ENCODE measurements around the gene FLNA. TPM values are rescaled to one million over a fixed set of nuclear protein-coding genes. Genes with fewer than 3 reads are reported as not detected.

Gene FLNA
- total RNA-seq, 1 donor from 2014 or later: 2,809 TPM

DNA sequence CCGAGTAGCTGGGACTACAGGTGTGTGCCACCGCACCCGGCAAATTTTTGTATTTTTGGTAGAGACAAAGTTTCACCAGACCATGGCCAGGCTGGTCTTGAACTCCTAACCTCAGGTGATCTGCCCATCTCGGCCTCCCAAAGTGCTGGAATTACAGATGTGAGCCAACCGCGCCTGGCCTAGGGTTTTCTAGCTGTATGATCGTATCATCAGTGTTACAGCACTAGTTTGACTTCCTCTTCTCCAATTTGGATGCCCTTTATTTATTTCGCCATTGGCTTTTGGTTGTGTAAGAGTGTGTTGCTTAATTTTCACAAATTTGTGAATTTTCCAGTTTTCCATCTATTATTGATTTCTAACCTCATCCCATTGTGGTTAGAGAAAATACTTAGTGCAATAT lies 73.6 kb downstream of the FLNA start:
- Histone ChIP-seq H3K4me2 (ENCODE audit: low read length) (no peak overlapping the region), H3K27me3 (ENCODE audit: insufficient read depth, low read length) (no peaks in the 10 kb centered on the region), H3K27ac (ENCODE audit: low read depth, low read length) (no peak overlapping the region), H3K36me3 (ENCODE audit: insufficient read depth, low read length) (no peaks in the 10 kb centered on the region), H3K9ac (ENCODE audit: low read length) (no peak overlapping the region), H4K20me1 (ENCODE audit: insufficient read depth, low read length) (no peaks in the 10 kb centered on the region), H3K4me3 (ENCODE audit: insufficient read depth, low read depth, low read length) (no peak overlapping the region), H3K79me2 (ENCODE audit: insufficient read depth, low read length) (no peaks in the 10 kb centered on the region), H3K9me3 (ENCODE audit: insufficient read depth, low read depth, low read length) (no peaks in the 10 kb centered on the region), H3K4me1 (ENCODE audit: insufficient read depth, low read length) (no peaks in the 10 kb centered on the region), H2AFZ (ENCODE audit: low read depth, low read length) (no peak overlapping the region)
- TF ChIP-seq, protein P1, sequence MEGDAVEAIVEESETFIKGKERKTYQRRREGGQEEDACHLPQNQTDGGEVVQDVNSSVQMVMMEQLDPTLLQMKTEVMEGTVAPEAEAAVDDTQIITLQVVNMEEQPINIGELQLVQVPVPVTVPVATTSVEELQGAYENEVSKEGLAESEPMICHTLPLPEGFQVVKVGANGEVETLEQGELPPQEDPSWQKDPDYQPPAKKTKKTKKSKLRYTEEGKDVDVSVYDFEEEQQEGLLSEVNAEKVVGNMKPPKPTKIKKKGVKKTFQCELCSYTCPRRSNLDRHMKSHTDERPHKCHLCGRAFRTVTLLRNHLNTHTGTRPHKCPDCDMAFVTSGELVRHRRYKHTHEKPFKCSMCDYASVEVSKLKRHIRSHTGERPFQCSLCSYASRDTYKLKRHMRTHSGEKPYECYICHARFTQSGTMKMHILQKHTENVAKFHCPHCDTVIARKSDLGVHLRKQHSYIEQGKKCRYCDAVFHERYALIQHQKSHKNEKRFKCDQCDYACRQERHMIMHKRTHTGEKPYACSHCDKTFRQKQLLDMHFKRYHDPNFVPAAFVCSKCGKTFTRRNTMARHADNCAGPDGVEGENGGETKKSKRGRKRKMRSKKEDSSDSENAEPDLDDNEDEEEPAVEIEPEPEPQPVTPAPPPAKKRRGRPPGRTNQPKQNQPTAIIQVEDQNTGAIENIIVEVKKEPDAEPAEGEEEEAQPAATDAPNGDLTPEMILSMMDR (IDR thresholded peaks at IDR 0.05; ENCODE audit: insufficient read depth, low read depth, low read length): no peak
- no peak for TF ChIP-seq EZH2 (IDR thresholded peaks at IDR 0.05; ENCODE audit: insufficient read depth, low read length)
- peaks cover 3% of the 10 kb centered on the region for H3K27me3 Mint-ChIP-seq (ENCODE audit: low read depth, unreplicated experiment)
- no peak overlapping the region for H3K27ac Mint-ChIP-seq (ENCODE audit: unreplicated experiment)
- H3K4me3 Mint-ChIP-seq (ENCODE audit: unreplicated experiment): no peak overlapping the region
- no peak for FAIRE-seq
- no peaks in the 10 kb centered on the region for H3K9me3 Mint-ChIP-seq (ENCODE audit: unreplicated experiment)
- no peak for DNase-seq (ENCODE audit: low read depth)
- H3K4me1 Mint-ChIP-seq (ENCODE audit: low read depth, unreplicated experiment): no peaks in the 10 kb centered on the region
- no peaks in the 10 kb centered on the region for H3K36me3 Mint-ChIP-seq (ENCODE audit: low read depth, unreplicated experiment)

Other genes with a start within 250 kb of the FLNA start
- not detected in 2 replicates for gene OPN1LW, start 230.4 kb downstream of the FLNA start, total RNA-seq
- gene OPN1MW, start 192.0 kb downstream of the FLNA start, total RNA-seq: not detected in 2 replicates
- not detected in 2 replicates for gene OPN1MW2, start 154.9 kb downstream of the FLNA start, total RNA-seq
- gene OPN1MW3, start 117.1 kb downstream of the FLNA start, total RNA-seq: not detected in 2 replicates
- not detected in 2 replicates for gene TEX28, start 79.5 kb downstream of the FLNA start, total RNA-seq
- not detected in 2 replicates for gene TKTL1, start 78.8 kb downstream of the FLNA start, total RNA-seq
- 75.6 and 75.7 TPM in 2 replicates for gene EMD, start 4.7 kb upstream of the FLNA start, total RNA-seq
- gene RPL10, start 23.7 kb upstream of the FLNA start, total RNA-seq: 1,848 and 1,967 TPM in 2 replicates
- 35.1 and 39.1 TPM in 2 replicates for gene DNASE1L1, start 34.6 kb upstream of the FLNA start, total RNA-seq
- gene TAFAZZIN, start 36.9 kb upstream of the FLNA start, total RNA-seq: 16.6 and 20.7 TPM in 2 replicates
- gene ATP6AP1, start 54.0 kb upstream of the FLNA start, total RNA-seq: 153 and 175 TPM in 2 replicates
- gene GDI1, start 62.5 kb upstream of the FLNA start, total RNA-seq: 137 and 143 TPM in 2 replicates
- 88.0 and 100.0 TPM in 2 replicates for gene FAM50A, start 69.5 kb upstream of the FLNA start, total RNA-seq
- 117 and 149 TPM in 2 replicates for gene PLXNA3, start 83.6 kb upstream of the FLNA start, total RNA-seq
- gene LAGE3, start 104.6 kb upstream of the FLNA start, total RNA-seq: 20.0 and 20.1 TPM in 2 replicates
- 25.8 and 26.2 TPM in 2 replicates for gene UBL4A, start 112.0 kb upstream of the FLNA start, total RNA-seq
- gene SLC10A3, start 116.0 kb upstream of the FLNA start, total RNA-seq: 24.4 and 27.3 TPM in 2 replicates
- gene FAM3A, start 141.6 kb upstream of the FLNA start, total RNA-seq: 20.9 and 26.1 TPM in 2 replicates
- 54.1 and 62.8 TPM in 2 replicates for gene G6PD, start 172.2 kb upstream of the FLNA start, total RNA-seq
- 21.4 and 22.3 TPM in 2 replicates for gene IKBKG, start 173.0 kb upstream of the FLNA start, total RNA-seq
- not detected in 2 replicates for gene CTAG1A, start 210.5 kb upstream of the FLNA start, total RNA-seq
- gene CTAG1B, start 244.6 kb upstream of the FLNA start, total RNA-seq: not detected in 2 replicates

Data from astrocyte (in vitro differentiated cells and primary cell).